ENCODE measurements around the gene HDAC9.

Gene HDAC9

GRCh38 chr7:18553605-18554003 is 58.1 kb downstream of the HDAC9 start:
- TF ChIP-seq RARB (CRISPR knock-in tag; IDR thresholded peaks at IDR 0.05): no peak
- peak; percentile 72; the same call in 1 of the 2 replicates for TF ChIP-seq TSHZ2 (CRISPR knock-in tag; IDR thresholded peaks at IDR 0.05)
- peak; percentile 6; the same call in 1 of the 3 replicates for ATAC-seq

GRCh38 chr7:18555120-18555519 is 59.6 kb downstream of the HDAC9 start:
- ATAC-seq: no peak
- TF ChIP-seq ZNF565 (CRISPR knock-in tag; conservative IDR thresholded peaks at IDR 0.05; ENCODE audit: low read depth): no peak
- peak; percentile 28; the same call in 1 of the 2 replicates for TF ChIP-seq ISL1 (CRISPR knock-in tag; IDR thresholded peaks at IDR 0.05)

- ATAC-seq: no peak
- TF ChIP-seq ZNF8 (CRISPR knock-in tag; IDR thresholded peaks at IDR 0.05): no peak
- TF ChIP-seq RARB (CRISPR knock-in tag; IDR thresholded peaks at IDR 0.05): no peak
Observed at GRCh38 chr7:18555968-18556367, 60.4 kb downstream of the HDAC9 start.

GRCh38 chr7:18558503-18558902 is 63.0 kb downstream of the HDAC9 start:
- TF ChIP-seq OSR1 (CRISPR knock-in tag; IDR thresholded peaks at IDR 0.05) (no peak), CSDC2 (CRISPR knock-in tag; IDR thresholded peaks at IDR 0.05) (no peak), CSRNP3 (CRISPR knock-in tag; IDR thresholded peaks at IDR 0.05) (no peak), ESRRG (CRISPR knock-in tag; IDR thresholded peaks at IDR 0.05) (no peak), ZFP30 (CRISPR knock-in tag; IDR thresholded peaks at IDR 0.05) (no peak), RARB (CRISPR knock-in tag; IDR thresholded peaks at IDR 0.05) (no peak), ZC3H10 (CRISPR knock-in tag; IDR thresholded peaks at IDR 0.05) (no peak), POU6F1 (CRISPR knock-in tag; IDR thresholded peaks at IDR 0.05; ENCODE audit: borderline replicate concordance, low read depth) (no peak)
- no peak for ATAC-seq

- no peak for ATAC-seq
- no peak for TF ChIP-seq PPARA (CRISPR knock-in tag; IDR thresholded peaks at IDR 0.05; ENCODE audit: borderline replicate concordance)
- TF ChIP-seq PATZ1 (CRISPR knock-in tag; IDR thresholded peaks at IDR 0.05; ENCODE audit: borderline replicate concordance): no peak
Observed at GRCh38 chr7:18558910-18559309, 63.4 kb downstream of the HDAC9 start.

- TF ChIP-seq OSR1 (CRISPR knock-in tag; IDR thresholded peaks at IDR 0.05) (no peak), ISL1 (CRISPR knock-in tag; IDR thresholded peaks at IDR 0.05) (peak; percentile 38; the same call in 1 of the 2 replicates)
- ATAC-seq: no peak
Observed at GRCh38 chr7:18559756-18560155, 64.2 kb downstream of the HDAC9 start.

- no peak for ATAC-seq
- TF ChIP-seq CREB5 (CRISPR knock-in tag; IDR thresholded peaks at IDR 0.05; ENCODE audit: low read depth): no peak
- TF ChIP-seq CSRNP3 (CRISPR knock-in tag; IDR thresholded peaks at IDR 0.05): no peak
- TF ChIP-seq CSDC2 (CRISPR knock-in tag; IDR thresholded peaks at IDR 0.05): no peak
- TF ChIP-seq ZFP3 (CRISPR knock-in tag; IDR thresholded peaks at IDR 0.05): no peak
- TF ChIP-seq TCF4 (CRISPR knock-in tag; IDR thresholded peaks at IDR 0.05; ENCODE audit: borderline replicate concordance): no peak
- TF ChIP-seq TOX (CRISPR knock-in tag; IDR thresholded peaks at IDR 0.05; ENCODE audit: borderline replicate concordance): no peak
- TF ChIP-seq POU6F1 (CRISPR knock-in tag; IDR thresholded peaks at IDR 0.05; ENCODE audit: borderline replicate concordance, low read depth): no peak
- TF ChIP-seq ZNF70 (CRISPR knock-in tag; IDR thresholded peaks at IDR 0.05): no peak
Observed at GRCh38 chr7:18564779-18565178, 69.2 kb downstream of the HDAC9 start.

Measured in SK-N-SH treated with all-trans-retinoic acid at 6 μM for 48 hours (cell line).